IPS-NIHi11 (cell line): ENCODE data around the gene N4BP2L1.

Experiments used
- DNase-seq: peaks from one replicate; pipeline ENCODE4 v3.0.0; 2012; ENCODE audit warnings: mixed read lengths, low spot score

Gene N4BP2L1

DNA sequence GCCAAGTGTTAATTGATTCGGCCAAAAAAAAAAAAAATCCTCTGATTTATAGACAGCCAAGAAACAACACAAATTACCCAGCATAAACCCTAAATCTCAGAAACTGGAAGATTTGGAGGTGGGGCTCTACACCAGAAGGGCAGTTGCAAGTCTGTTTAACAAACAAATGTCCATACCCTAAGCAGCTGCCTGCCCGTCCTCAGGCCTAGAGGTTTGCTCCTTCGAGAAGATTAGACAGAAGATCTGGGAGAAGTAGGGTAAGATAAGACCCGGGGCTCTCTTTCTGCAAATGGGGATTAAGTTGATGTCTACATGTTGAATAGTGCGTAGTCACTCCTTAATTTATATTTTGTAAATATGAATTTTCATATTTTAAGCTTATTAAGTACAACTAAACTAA, 3.4 kb upstream of the N4BP2L1 start:
- no peak for DNase-seq

DNA sequence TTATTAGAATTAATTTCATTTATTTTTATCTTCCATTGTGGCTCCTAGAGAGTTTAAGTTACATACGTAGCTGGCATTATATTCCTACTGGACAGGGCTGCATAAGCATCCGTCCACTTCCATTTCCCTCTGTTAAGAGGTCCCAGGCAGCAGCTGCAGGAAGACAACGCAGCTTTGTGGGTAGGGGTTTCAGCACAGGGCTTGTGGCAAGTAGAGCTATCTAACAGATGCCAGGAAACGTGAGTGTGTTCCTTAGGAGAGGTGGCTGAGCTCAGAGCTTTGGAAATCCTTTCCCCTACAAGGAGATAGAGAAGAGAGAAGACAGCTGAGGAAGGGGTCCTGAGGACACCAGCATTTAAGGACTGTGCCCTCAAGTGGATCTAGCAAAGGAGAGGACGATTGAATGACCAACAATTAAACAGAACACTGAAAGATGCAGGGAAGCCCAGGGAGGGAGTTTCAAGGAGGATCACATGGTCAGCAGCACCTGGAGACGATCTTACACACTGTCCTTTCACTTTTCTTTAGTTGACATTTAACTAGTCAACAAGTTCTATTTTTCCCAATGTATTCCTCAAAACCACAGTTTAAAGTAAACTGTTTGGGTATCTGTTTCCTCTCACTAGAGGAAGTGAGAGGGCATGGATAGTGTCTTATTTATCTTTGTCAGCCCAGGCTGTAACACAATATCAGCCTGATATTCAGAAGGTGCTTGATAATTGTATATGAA, 2.3 kb upstream of the N4BP2L1 start:
- DNase-seq: no peak

DNA sequence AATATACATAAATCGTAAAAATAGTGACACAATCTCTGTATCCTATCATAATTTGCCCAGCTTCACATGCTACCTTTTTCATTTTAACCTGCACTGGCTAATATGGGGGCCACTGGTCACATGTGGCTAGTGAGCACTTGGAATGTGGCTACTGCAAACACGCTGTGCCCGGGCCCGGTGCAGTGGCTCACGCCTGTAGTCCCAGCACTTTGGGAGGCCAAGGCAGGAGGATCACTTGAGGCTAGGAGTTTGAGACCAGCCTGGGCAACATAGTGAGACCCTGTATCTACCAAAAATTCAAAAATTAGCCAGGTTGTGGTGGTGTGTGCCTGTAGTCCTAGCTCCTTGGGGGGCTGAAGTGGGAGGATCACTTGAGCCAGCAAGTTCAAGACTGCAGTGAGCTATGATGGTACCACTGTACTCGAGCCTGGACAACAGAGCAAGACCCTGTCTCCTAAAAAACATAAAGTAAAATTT, 1.5 kb upstream of the N4BP2L1 start:
- DNase-seq: no peak

DNA sequence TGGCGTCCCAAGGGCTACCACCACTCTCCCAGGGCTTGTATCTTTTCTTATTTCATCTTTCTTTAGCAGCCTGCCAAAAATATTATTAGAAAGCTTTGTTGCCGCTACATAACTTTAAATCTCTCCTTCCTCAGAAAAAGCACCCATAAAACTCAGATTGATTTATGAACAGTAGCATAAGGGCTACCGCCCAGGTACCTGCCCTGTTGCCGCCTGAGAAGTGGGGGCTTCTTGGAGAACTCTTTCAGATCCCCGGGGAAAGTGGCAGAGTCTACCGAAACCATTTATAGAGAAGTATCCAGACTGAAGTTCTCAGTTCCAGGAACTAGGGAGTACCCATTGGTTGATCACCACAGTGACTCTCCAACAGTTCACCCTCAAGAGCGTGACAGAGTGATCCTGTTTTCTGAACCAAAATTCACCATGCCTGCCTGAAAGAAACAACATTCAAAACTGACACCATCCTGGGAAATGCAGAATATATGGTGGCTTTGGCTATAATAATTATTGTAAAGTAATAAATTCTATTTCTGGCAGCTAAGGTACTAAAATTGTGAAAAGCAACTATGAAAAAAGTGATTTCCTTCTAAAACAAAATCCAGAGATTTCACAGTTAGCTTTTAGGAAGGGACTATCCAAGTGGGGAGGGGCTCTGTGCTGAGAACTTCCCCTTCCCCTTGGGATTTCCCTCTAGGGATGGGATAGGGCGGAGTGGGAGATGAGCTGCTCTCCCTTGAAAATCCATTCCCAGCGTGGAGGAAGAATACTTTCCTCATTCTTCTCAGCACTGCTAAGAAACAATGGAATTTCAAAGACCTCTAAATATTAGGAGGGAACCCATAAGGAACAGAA, 877 bp upstream of the N4BP2L1 start:
- no peak for DNase-seq

DNA sequence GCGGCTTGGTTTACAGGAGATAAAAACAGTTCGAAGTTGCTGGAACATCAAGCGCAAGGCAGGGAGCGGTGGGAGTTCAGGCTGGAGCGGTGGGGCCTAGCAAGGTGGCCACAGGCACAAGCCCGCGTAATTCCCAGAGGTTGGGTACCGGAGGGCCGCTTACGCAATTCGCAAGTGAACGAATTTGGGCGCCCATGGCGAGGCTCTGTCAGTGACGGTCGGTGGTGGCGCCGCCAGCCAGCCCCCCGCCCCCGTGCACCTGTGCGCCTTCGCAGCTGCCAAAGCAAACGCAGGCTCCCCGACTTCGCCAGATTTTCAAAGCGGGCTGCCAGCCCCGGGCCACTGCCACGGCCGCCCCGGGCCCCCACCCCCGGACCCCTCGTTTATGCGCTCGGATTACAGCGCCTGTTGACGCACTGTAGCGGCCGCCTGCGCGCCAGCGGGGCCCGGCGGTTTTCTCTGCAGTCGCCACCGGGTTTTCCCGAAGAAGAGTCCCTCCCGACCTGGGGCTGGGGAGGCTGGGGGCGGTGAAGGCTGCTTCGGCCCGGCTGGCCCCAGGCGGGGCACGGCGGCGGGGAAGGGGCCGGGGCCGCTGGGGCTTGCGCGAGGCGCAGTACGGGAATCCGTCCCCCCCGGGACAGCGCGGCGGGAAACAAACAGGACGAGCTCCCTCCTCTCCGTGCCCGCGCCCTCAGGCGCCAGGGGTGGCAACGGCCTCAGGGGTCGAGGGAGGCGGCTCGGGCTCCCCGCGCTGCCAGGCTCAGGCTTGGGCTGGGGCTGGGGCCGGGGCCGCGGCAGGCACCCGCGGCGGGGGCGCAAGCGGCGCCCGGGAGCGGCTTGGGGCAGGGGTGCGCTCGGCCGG, 709 bp downstream of the N4BP2L1 start:
- DNase-seq: peak; percentile 71

DNA sequence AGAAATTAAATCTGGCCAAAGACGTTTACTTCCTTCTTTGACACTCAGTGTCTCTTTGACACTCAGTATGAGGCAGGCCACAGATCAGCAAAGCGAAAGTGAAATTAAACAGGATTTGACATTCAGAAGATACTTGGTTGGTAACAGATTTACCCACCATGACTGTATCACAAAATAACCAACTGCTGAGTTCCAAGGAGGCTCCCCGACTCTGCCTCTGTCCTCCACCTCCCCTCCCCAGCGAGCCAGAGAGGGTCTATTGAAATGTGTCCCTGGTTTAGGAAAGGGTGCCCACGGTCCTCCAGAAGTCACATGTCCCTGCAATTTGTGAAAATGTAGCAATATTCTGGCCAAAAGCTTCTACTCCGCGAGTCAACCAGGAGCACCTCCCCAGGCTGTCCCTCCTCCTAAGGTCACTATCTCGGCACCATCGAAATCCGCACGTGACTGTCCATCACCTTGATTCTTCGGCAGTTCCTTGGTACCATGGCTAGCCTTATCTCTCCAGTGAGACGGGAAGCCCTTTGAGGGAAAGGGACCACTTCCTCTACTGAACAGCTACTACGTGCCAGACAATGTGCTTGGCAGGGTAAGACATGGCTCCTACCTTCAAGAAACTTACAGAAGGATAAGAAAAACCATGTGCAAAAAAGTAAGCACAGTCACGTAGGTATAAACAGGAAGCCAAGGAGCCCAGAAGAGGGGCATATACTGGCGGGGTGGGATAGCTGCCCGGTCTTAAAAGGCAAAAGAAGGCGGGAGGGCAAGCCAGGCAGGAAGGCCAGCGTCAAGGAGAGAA, 1.5 kb downstream of the N4BP2L1 start:
- no peak for DNase-seq

DNA sequence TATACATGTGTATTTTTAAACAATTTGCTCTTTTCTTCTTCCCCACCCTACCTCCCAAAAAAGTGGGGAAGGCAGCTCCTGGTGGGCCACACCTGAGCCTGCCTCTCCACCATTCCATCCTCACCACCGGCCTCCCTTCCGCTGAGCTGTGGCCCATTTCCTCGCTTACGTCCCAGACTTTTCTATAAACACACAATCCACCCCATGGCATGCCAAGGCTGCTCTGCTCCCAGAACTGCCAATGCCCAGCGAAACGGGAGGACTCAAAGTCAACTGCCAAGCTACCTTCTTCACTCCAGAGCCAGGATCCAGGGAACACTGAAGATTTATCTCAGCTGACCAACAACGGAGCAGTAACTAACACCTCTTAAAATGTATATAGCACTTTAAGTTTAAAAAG, 2.8 kb downstream of the N4BP2L1 start:
- DNase-seq: no peak

DNA sequence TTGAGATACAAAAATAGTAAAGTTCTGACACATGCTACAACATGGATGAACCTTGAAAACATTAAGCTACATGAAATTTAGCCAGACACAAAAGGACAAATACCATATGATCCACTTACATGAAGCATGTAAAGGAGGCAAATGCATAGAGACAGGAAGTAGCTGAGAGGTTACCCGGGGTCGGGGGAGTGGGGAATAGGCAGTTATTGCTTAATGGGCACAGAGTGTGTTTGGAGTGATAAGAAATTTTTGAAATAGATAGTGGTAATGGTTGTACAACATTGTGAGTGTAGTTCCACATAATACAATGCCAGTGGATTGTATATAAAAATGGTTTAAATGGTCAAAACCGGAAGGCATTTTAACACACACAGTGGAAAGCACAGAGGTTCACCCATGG, 4.3 kb downstream of the N4BP2L1 start:
- no peak for DNase-seq

DNA sequence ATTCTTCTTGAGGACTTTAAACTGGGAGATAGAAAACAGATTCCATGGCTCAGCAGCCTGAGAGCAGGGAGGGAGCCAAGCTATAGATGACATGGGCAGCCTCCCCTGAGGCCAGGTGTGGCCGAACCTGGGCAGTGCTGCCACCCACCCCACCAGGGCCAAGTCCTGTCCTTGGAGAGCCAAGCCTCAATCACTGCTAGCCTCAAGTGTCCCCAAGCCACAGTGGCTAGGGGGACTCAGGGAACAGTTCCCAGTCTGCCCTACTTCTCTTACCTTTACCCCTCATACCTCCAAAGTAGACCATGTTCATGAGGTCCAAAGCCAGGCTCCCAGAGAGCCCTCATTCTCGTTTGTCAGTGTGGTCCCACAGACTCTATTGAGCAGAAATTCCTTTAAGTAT, 8.1 kb downstream of the N4BP2L1 start:
- no peak for DNase-seq

DNA sequence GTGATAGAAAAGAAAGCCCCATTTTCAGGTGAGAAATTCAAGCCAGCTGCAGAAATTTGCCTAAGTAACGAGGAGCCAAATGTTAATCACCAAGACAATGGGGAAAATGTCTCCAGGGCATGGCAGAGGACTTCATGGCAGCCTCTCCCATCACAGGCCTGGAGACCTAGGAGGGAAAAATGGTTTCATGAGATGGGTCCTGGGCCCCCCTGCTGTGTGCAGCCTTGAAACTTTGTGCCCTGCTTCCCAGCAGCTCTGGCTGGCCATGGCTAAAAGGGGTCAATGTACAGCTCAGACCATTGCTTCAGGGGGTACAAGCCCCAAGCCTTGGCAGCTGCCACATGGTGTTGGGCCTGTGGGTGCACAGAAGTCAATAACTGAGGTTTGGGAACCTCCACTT, 9.9 kb downstream of the N4BP2L1 start:
- DNase-seq: no peak

DNA sequence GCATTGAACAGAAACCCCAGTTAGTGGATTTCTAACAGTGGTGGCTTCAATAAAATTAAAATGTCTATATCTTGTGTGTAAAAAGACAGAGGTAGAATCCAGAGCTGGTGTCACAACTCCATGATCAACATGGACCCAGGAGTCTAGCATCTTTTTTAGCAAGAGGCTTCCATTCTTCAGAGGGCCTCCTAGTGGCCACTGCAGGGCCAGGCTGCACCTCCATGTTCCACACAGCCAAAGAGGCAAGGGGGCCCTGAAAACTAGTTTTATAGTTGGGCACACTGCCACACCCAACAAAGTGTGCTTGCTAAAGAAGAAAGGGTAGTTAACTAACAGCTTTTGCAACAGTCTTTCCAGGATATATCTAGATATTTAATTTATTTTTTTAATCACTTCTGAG, 12.9 kb downstream of the N4BP2L1 start:
- DNase-seq: peak; percentile 50

DNA sequence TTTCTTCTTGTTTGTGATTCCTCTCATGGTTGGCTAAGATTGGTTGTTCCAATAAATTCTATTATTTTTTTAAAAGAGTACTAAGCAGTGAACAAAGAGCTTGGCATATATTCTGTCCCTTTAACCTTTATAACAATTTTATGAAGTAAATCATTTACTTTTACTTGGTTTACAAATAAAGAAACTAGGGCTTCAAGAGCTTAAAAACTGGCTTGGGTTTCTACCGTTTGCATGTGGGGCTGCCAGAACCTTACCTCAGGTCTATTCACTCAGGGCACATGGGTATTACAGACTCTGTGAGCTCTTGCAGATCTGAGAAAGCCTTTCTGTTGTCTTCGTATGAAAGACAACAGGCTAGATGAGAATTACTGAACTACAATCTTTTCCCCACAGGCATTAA, 13.3 kb downstream of the N4BP2L1 start:
- no peak for DNase-seq

DNA sequence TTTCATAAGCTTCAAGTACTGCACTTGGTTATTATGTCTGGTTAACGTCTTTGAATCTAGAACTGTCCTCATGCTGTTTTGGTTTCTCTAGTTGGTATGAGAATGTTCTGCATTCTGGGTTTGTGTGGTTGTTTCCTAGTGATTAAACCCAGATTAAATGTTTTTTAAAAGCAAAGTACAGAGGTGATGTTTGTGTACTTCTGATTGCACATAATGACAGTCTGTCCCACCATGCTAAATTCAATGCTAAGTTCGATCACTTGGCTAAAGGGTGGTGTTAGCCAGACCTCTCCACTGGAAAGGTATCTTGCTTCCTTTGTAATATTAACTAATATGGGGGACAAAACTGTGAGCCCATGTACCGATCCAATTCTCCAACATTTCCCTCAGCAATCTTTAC, 14.6 kb downstream of the N4BP2L1 start:
- no peak for DNase-seq

DNA sequence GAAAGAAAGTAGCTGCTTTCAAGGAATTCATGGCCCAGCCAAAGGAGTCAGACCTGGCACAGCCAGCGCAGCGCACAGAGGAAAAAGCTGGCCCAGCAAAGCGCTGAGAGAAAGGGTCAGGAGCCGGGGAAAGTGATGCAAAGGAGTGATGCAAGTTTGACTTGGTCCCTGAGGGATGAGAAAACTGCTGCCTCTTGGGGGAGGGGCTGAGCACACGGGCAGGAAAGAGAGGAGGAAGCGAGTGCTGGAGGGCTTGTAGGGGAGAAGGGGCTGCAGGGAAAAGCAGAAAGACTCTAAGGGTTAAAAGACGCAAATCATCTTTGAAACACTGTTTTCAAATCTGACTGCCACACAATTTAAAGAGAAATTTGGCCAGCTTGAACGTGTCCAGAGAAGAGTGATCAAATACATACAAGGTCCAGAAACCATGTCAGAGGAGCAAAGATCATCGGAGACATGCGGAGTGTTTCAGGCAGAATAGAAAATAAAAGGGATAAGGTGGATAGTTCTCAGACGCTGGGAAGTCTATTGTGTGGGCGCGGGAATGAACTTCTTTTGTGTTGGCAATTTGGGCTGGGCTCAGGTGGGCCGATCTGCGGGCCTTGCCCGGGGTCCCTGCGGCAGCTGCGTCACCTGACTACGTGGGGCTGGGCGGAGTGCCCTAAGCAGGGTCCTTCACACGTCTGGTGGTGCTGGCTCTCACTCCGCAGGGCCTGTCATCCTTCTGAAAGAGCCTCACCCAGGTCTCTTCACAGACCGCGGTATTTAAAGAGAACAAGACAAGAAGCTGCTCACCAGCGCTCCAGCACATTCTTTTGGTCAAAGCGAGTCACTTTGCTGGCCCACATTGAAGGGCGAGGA, 18.1 kb downstream of the N4BP2L1 start:
- peak; percentile 74 for DNase-seq

DNA sequence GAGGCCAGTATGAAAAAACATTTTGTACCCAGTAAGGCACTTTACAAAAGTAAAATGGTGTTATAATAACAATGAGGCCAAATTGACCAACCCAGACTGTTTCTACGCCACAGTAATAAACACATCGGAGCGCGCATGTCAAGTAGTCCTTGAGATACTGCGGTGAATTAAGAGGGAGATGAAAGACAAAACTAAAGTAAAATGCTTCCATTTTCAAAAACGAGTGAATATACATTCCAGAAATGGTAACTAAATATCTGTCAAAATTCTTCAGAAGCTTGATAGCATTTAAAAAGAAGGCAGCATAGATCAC, 19.0 kb downstream of the N4BP2L1 start:
- DNase-seq: no peak

DNA sequence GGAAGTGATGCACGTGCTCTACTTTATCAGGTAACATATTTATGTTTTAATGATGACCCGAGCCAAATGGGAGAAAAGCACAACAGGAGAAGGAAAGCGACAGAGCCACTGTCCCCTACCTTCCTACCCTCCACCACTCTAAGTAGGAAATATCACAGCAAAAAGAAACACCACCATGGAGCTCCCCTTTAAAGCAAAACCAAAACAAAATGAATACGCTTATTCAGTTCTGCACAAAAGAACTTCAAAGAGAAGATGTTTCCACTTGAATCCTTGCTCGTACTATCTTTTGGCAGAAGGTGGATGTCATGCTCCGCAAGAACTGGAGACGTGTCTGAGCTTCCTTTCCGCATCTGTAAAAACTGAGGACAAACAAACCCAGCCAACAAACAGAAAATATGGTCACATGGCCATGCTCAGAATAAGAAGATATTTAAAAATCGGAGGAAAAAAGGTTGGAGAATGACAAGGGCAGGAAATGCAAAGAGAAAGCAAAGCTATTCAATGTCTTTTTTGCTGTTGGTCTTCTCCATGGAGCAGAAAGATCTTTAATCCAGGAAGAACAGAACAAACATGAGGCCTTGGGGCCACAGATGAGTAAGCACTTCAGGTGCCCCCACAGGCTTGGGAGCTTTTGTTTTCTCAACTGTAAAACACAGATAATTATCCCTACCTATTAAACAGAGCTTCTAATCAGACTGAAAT, 19.5 kb downstream of the N4BP2L1 start:
- no peak for DNase-seq

DNA sequence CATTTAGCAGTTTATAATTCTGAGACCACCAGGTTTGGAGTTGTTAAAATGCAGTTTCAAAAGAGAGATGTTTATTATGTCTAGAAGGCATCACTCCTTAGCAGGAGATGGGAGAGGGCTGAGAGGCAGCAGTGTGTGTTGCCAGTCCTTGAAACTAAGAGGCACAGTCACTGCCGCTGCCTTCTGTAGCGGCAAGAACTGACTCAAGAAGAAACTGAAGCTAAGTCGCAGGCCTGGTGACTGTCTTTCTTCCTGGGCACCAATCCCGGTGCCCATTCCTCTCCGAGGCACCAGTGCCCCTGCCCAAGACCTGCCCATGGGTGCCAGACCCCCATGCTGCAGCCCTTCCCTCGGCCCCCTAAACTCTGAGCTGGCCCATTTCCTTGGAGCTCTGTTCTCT, 20.1 kb downstream of the N4BP2L1 start:
- DNase-seq: no peak

DNA sequence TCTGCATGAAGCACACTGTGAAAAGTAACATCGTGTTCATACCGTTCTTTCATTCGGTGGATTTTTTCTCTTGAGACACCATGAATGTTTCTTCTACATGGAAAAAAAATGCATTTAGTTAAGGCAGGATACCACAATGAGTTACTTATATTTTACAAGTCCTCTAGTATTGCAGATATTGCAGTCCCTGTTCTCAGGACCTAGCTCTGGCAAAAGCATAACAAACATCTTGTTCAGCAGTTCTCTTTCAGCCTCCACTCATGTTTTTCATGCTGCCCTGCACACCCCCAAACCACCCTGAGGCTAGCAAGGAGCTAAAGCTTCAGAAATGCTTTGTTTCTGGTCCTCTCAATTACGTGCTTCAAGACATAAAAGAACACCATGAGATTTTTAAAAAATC, 24.8 kb downstream of the N4BP2L1 start:
- no peak for DNase-seq

DNA sequence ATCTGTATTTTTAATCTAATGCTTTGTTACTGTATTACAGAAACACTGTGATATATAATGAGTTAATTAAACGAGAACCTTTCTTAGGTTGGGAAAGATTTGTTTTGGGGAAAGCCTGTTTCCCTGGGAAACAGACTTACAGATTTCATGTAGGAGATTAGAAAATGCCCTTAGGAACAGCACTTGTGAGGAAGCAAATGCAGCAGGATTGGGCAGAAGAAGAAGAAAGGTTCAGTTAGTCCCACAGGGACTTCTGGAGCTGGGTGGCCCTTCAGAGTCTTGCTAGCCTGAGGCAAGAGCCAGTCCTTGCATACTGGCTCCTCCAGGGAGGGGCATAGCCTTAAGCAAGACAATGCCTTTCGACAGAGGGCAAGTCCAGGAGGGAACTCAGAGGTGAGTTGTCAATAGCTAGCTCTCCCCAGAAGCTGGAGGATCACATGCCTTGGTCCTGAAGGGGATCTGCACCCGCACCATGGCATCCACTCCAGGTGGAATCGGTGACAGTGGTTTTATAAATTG, 36.8 kb downstream of the N4BP2L1 start:
- DNase-seq: peak; percentile 61

DNA sequence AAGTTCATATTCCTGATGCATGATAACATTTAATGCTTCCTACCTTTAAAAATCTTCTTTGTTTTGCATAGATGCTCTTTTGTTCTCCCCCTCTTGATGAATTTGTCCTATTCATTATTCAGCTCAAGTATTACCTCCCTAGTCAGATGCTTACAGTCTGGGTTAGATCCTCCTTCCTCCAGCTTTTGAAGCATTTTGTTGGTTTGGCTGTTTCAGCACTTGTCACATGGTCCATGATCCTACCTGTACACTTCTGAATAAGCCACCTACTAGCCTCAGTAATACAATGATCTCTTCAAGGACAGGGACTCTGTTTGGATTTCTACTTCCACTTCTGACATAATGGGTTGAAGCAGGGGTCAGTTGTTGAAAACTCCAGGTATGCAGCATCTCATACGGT, 37.4 kb downstream of the N4BP2L1 start:
- no peak for DNase-seq
